Right ventricle myocardium inferior (tissue), 1 donor: ENCODE results near the gene PDE4D. TPM values are rescaled to one million over a fixed set of nuclear protein-coding genes. Genes with fewer than 3 reads are reported as not detected.

ENCODE experiments used
- ATAC-seq: fragments of 200-7000 bp; cut with Tn5 transposase; one replicate; pipeline ENCODE4 v1.9.1; 2020; ENCODE audit warnings: mild to moderate bottlenecking, moderate library complexity
- DNase-seq: peaks from one replicate; pipeline ENCODE4 v3.0.0; 2021; ENCODE audit errors: missing footprints
- intact Hi-C: fragments of 100-400 bp; cut with DNase I; formaldehyde crosslinking; loops from one replicate; pipeline ENCODE4 v1.11.0; 2022
- total RNA-seq: library from RNA; stranded (reverse); fragmentation: NEBNext Ultra II Directional; extraction: Animal tissue kit (Norgen Biotek cat#: 25700); gene quantifications from one replicate; pipeline ENCODE4 v1.2.1, GENCODE V29; 2021
- donor health status: DM: no; HTN: yes; CAD: no; lungs with severe emphysema.

The PDE4D gene
- total RNA-seq, 1 donor from 2014 or later: 36.7 TPM

DNA sequence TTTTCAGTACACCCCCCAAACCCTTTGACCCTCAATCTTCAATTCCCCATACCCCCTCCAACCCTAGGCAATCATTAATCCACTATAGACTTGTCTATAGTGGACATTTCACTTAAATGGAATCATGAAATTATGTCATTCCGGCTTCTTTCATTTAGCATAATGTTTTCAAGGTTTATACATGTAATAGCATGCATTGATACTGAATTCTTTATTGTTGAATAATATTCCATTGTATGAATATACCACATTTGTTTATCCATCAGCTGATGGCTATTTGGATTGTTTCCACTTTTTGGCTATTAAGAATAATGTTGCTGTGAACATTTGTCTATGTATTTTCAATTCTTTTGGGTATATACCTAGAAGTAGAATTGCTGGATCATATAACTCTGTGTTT lies 238.8 kb downstream of the PDE4D start:
- intact Hi-C loops: no loop called here
- no peak for DNase-seq
- no peak for ATAC-seq

DNA sequence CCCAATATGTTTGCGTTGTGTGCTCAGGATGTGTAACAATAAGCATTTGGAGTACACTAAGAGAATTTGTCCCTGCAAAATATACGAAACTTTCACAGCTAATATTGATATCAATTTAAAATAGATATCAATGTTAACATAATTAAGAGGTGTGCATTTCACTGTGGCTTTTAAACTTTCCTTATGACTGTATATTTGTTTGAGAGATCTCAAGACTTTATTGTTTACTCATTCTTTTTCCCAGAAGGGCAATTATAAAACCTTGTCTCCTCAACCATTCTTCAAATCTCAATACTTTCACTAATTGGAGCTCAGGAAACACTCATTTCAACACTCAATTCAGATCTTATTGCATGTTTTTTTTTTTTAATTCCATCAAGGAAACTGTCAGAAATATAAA lies 241.1 kb downstream of the PDE4D start:
- no peak for DNase-seq
- intact Hi-C loops: no loop called here
- ATAC-seq: no peak

DNA sequence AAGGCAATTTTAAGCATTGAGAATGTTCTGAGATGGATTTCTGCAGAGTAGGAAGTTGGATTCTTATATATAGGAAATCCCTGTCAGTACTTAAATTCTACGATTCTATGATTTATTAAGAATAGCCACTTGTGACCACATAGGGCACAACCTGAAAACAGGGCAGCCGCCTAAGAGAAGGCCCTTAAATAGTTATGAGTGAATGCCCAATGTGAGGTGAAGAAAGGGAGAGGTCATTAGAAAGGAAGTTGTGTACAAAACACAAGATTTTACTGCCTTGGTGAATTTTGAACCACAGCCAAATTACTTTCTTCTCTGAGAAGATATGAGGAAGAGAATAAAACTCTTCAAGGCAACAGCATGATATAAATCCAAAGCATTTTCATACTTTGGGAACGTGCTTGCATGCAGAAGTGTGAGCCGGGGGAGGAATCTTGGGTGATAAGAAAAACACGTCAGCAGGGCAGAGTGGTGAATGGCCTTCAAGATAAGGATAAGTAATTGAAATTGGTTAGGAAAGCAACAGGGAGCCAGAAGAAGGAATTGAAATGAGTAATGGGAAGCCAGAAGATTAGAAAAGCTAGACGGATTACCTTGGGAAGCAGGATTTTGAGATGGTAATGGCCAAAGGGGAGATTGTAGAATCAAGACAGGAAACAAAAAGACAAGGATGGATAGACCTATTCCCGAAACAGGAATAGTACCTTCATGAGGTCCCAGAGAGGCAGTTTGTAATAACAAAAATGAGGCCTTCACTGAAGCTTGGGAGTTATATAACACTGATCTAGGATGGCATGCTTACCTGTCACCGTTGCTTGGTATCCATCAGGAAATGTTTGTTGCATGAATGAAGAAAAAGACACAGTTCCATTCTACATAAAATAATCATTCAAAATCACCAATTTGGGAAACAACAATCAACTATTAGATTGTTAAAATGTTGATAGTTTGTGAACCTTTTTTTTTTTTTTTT lies 244.3 kb downstream of the PDE4D start:
- DNase-seq (no peak), ATAC-seq (peak; percentile 44)
- intact Hi-C loops: no loop called here

DNA sequence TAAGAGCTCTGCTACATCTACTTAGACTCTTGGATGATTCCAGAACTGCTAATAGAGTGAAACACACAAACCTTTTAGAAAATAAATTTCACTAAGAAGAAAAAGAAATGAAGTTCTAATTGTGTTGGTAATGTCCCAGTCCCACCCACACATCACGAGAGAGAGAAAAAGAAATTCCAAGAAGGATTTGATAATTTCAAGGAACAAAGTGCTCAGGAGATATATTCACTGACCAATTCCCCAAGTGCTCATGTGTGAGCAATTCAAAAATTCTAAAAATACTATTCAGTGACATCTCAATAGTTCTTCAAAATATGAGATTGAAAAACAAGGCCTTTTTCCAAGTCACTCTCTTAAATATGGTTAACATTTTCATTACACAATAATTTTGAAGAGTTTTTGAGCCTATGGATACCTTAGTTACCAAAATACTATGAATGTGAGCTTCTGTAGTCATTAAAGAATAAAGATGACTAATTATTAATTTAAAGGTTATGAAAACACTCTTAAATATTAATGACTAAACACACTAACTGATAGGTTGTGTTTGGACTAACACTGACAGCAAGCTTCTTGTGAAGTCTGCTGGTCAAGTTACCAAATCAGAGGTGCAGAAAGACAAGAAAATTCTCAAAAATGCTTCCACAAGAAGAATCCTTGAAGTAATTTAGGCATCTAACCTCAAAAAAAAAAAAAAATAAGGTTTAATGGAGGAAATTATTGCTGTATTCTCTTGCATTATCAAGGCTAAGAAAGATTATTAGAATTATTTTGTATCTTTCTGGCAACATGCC lies 245.3 kb downstream of the PDE4D start:
- intact Hi-C loops: no loop called here
- no peak for ATAC-seq
- no peak for DNase-seq

DNA sequence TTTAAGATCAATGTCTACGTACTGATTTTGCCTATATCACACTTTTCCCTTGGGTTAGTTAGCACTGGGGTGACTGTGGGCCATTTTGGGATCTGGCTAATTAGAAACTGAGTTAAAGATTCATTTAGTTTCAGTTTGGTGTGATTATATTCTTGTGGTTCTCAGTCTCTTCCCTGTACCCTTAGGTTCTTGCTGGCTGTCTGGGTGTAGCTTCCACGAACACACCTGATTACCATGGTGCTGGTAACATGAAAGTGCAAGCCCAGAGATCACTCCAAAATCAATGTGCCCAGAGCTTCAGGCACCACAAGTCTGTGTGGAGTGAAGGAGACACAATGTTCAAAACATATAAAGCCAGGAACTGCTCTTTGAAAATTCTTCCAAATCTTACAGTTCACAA lies 248.1 kb downstream of the PDE4D start:
- DNase-seq: no peak
- ATAC-seq: no peak
- intact Hi-C loops: no loop called here

DNA sequence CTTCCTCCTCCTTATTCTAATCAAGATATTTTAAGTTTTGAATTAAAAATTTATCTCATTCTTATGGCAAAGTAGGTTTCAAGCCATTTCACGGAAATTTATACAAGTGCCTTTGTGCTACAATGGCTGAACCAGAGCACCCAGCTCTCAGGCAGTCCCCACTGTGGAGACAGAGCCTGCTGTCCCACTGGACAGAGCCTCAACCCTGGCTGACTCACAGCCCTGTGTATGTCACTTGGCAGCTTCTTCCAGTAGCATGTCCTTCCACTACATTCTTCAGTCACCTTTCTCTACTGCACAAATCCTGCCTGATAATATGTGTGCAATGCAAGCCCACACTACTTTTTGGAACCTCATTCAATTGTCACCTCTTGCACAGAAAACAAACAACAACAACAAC lies 253.1 kb downstream of the PDE4D start:
- peak; percentile 56 for ATAC-seq
- no peak for DNase-seq
- intact Hi-C loops: no loop called here

DNA sequence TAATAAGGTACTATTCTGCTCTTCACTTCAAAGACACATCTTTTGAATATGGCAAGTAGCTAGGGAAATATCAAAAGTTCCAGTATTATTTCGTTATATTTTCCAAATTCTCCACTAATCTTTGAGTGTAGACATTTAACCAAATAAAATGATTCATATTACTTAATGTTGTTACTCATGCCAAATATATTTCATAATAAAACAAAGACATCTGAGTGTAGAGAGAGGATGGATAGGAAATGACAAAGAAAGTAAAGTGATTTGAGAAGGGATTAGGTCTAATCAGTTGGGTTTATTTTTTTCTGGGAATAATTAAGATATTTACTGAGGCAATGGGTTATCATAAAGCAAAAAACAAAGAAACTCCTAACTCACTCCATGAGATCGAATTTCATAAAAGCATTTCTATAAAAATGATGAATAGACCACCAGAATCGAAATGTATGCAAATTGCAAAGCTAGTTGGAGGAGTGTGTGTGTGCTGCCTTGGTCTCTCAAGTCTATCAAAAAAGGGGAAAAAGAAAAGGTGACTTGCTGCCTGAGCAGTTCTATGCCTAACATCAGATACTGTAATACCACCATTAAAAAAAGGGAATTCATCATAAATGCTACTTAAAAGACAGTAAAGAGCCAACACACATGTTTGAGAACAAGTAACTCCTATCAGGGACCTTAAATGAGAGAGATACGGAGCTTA lies 255.5 kb downstream of the PDE4D start:
- intact Hi-C loops: no loop called here
- ATAC-seq: no peak

DNA sequence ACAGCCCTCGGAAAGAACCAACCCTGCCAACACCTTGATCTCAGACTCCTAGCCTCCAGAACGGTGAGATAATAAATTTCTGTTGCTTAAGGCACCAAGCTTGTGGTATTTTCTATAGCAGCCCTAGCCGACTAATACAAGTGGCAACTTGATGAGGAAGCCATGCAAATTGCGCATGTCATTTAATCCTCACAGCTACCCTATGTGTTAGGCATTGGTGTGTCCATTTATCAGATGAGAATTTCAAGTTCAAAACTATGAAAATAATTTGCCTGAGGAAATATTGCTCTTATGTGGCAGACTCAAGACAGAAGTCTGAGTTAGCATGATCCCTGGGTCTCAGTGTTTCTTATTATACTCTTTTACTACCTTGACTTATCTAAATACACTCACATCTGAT lies 264.0 kb downstream of the PDE4D start:
- ATAC-seq (no peak), DNase-seq (no peak)
- intact Hi-C loops: no loop called here

More for the DNA sequence above, 255.5 kb downstream of the PDE4D start:
- DNase-seq: no peak

DNA sequence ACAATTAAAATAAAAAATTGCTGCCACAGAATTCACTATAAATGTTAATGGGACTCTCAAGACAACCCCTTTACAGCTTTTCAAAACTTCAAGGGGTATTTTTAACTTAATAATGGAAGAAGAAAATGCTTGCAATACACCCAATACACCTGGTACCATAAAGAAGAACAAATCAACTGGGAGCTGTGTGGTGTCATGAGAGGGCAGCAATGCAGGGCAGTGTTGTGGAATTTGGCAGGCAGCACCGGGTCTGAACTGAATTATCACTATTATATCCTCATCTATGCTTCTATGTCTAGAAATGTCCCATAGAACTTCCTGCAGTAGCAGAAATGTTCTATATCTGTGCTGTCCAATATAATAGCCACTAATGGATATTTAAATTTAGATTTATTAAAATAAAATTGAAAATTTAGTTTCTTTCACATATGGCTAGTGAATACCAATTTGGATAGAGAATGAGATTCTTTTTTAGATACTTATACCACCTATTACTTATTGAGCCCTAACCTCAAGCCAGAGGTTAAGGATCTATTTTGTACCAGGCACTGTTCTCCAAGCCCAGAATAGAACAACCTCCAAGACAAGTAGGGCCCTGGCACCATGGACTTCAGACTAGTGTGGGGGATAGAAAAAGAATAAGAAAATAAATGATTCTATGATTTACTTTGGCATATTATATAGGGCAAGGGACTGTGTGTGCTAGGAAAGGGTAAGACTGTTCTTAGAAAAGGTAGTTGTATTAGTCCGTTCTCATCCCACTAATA lies 265.3 kb downstream of the PDE4D start:
- ATAC-seq (no peak), DNase-seq (no peak)
- intact Hi-C loops: no loop called here

DNA sequence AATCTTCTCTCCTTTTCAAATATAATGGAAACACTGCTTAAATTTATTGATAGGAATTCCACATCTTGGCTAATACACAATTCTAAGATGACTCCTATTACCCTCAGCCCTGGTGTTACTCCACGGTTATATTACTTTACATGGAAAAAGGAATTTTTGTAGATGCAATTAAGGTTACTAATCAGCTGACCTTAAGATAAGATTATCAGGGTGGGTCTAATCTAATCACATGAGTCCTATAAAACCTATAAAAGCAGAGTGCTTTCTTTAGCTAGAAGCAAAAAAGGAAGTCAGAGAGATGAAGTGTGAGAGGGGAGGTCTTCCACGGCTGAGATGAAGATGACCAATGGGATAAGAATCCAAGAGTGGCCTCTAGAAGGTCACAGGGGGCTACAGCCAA lies 268.6 kb downstream of the PDE4D start:
- ATAC-seq (no peak), DNase-seq (no peak)
- intact Hi-C loops: no loop called here

DNA sequence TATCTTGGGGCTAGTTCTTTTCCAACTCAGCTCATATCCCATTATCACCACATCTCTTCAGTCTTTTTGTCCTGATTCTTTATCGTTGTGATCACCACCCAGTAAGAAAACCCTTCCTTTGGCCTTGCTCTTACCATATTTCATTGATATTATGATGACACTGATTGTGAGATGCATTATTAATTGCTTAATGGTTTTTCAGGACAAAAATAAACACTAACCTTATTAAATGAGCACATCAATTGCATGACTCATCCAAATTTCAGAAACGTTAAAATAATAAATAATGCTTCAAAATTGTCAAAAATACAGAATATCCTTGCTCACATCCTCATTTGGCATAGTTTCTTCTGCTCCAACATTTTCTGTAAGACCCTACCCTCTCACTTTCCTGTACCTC lies 270.7 kb downstream of the PDE4D start:
- ATAC-seq (no peak), DNase-seq (no peak)
- intact Hi-C loops: no loop called here

DNA sequence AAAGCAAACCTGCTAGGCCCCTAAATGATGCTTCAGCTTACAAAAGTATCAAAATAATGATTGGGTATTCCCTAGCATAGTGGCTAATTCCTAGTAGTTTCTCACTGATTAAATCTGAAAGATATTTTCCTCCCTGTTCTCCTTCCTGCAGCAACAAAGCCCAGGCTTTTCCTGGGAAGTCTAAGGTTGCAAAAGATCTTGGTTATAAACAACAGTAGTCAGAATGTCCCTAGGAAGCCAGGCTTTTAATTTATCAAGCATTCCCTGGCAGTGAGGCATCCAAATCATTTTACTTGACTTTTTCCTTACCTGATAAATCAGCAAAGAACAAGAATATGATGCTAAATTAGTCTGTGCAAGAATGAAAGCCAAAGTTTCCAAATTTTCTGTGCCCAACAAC lies 272.0 kb downstream of the PDE4D start:
- no peak for DNase-seq
- intact Hi-C loops: no loop called here
- no peak for ATAC-seq

DNA sequence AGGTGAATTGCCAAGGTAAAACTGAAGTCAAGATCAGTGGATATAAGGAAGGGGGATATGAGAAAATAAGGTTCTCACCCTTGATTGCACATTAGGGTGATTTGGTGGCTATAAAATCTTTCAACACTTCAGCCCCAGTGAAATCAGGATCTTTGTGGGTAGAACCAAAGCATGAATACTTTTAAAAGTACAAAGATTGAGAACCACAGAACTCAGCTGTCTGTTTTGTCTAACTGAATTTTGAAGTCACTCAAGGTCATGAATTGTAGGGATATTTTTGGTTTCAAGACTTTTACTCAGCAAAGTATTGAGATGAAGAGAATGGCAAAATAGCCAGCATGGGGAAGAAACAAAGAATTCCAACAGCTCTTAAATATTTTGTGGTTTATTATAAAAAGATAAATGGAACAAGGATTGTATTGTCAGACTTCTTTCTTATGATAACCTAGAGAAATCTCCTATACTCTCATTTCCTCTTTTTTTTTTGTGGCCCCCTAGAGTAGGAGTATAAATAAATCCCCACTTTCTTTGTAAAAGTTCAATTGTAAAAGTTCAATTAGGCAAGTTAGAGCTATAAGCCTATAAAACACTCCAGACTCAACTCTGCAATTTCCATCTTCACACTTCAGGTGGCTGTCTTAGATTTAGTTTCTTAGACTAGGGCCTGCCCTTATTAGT lies 272.9 kb downstream of the PDE4D start:
- intact Hi-C loops: no loop called here
- DNase-seq: no peak
- ATAC-seq: no peak

DNA sequence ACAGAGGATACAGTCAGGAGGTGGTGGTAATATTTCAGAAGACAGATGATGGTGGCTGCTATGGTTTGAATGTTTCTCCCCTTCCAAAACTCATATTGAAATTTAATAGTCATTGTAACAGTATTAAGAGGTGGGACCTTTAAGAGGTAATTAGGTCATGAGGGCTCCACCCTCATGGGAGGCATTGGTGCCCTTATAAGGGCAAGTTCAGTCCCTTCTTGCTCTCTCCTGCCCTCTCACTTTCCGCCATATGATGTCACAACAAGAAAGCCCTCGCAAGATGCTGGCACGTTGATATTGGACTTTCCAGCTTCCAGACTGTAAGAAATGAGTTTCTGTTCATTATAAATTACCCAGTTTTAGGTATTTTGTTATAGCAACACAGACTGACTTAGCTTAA lies 274.9 kb downstream of the PDE4D start:
- intact Hi-C loops: no loop called here
- no peak for DNase-seq
- ATAC-seq: no peak

DNA sequence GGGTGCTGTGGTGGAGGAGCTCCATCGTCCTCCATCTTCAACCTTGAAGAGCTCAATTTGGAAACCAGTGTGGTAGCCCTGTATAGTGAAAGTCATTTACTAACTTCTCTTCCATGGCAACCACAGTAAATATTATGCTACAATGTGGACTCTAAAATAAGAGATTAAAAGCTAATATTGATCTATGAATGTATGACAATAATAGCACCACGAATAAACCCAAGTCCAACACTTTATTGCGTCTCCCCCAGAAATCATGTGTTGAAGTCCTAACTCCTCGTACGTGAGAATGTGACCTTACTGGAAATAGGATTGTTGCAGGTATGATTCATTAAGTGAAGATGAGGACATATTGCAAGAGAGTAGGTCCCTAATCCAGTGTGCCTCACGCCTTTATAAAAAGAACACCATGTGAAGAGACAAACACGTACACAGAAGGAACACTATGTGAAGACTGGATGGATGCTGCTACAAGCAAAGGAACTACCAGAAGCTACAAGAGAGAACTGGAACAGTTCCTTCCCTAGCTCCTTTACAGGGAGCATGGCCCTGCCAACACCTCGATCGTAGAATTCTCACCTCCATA lies 276.2 kb downstream of the PDE4D start:
- intact Hi-C loops: no loop called here
- DNase-seq: no peak
- no peak for ATAC-seq

DNA sequence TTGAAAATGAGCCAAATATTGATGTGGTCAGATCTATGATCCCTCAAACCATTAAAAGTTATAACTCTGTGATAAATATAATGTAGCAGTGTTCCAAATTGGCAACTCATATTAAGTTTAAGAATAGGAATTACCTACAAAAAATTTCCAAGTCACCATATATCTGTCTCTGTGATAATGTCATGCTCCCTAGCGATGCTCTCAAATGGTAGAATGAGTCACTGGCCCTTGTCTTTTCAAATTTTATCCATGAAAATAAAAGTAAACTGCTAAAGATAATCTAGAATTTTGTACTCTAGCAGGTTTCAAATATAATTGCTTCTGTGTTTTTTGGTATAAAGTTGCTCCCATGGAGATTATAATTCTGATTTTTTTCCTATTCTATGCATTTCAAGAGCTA lies 277.1 kb downstream of the PDE4D start:
- ATAC-seq: no peak
- intact Hi-C loops: no loop called here
- no peak for DNase-seq

DNA sequence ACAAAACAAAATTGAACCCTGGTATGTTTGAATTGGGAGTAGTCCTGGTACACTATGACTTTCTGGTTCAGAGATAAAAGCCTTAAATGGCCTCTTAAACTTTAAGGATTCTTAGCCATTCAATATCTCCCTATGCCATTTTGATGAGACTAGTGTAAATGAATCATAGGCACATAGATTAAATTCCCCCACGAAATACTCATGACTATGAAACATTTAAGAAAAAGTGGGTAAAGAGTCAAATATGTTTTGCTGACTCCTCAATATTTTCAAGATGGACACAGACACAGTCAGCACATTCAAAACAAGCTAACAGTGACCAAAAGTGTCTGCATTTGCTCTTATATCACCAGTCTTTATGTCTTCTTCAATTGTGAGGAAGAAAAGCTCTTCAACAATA lies 278.3 kb downstream of the PDE4D start:
- no peak for DNase-seq
- no peak for ATAC-seq
- intact Hi-C loops: no loop called here
